PFSK-1 (cell line): Measurements from ENCODE around the gene ARF5.

Experiments used
- FOXP2 ChIP-seq: optimal IDR thresholded peaks from 2 replicates; pipeline ENCODE3; 2011; ENCODE audit warnings: borderline replicate concordance, control low read depth, inconsistent platforms; ENCODE audit not compliant: insufficient read depth; ENCODE audit errors: extremely low read length, extremely low read depth
- POLR2AphosphoS5 ChIP-seq: IDR thresholded peaks from 2 replicates; pipeline ENCODE4 v1.6.1; 2012; ENCODE audit warnings: low read depth, mild to moderate bottlenecking, control low read depth, low read length, moderate library complexity
- REST ChIP-seq, 2 experiments: IDR thresholded peaks; 2 replicates each; pipeline versions ENCODE4 v1.6.1 to v1.8.0; 2011 to 2012; ENCODE audit warnings: low read depth in 2 of 2, low read length in 2 of 2, control low read depth in 1 of 2, inconsistent platforms in 1 of 2, mild to moderate bottlenecking in 1 of 2, moderate library complexity in 1 of 2; ENCODE audit not compliant: insufficient read depth in 1 of 2
- SIN3A ChIP-seq: IDR thresholded peaks from 2 replicates; pipeline ENCODE4 v1.6.1; 2012; ENCODE audit warnings: mild to moderate bottlenecking, low read length, moderate library complexity, borderline replicate concordance; ENCODE audit not compliant: insufficient read depth
- TAF1 ChIP-seq: IDR thresholded peaks from 2 replicates; pipeline ENCODE4 v1.6.1; 2012; ENCODE audit warnings: low read length, control low read depth, borderline replicate concordance; ENCODE audit not compliant: insufficient read depth

Gene ARF5

GRCh38 chr7:127612263-127612662 is 24.1 kb downstream of the ARF5 start:
- TF ChIP-seq TAF1 = no peak
- no peak for TF ChIP-seq POLR2AphosphoS5
- TF ChIP-seq REST (IDR thresholded peaks at IDR 0.05; ENCODE audit: insufficient read depth in 1 of 2, low read depth in 2 of 2, low read length in 2 of 2) = no peak

- TF ChIP-seq POLR2AphosphoS5 (no peak), SIN3A (no peak), FOXP2 (no peak), TAF1 (no peak), REST (IDR thresholded peaks at IDR 0.05; ENCODE audit: insufficient read depth in 1 of 2, low read depth in 2 of 2, low read length in 2 of 2) (no peak)
Observed at GRCh38 chr7:127616724-127617123, 28.5 kb downstream of the ARF5 start.

GRCh38 chr7:127618042-127618441 is 29.8 kb downstream of the ARF5 start, which contains the start of gene PAX4:
Gene PAX4 (minus strand): TSS chr7:127618142. CDS start chr7:127615928, 2,214 bp downstream.
- TF ChIP-seq POLR2AphosphoS5 (no peak), FOXP2 (no peak), REST (IDR thresholded peaks at IDR 0.05; ENCODE audit: insufficient read depth in 1 of 2, low read depth in 2 of 2, low read length in 2 of 2) (no peak), SIN3A (no peak), TAF1 (no peak)

- TF ChIP-seq POLR2AphosphoS5 = no peak
- TF ChIP-seq TAF1 = no peak
- TF ChIP-seq SIN3A = no peak
- TF ChIP-seq FOXP2 = no peak
- TF ChIP-seq REST (IDR thresholded peaks at IDR 0.05; ENCODE audit: insufficient read depth in 1 of 2, low read depth in 2 of 2, low read length in 2 of 2) = no peak
Observed at GRCh38 chr7:127618775-127619174, 30.6 kb downstream of the ARF5 start.

GRCh38 chr7:127619681-127620405 is 31.6 kb downstream of the ARF5 start:
- TF ChIP-seq REST (IDR thresholded peaks at IDR 0.05; ENCODE audit: insufficient read depth in 1 of 2, low read depth in 2 of 2, low read length in 2 of 2) (no peak), TAF1 (no peak), SIN3A (no peak), POLR2AphosphoS5 (no peak), FOXP2 (no peak)
